Skeletal muscle tissue (tissue), 4 donors: ENCODE measurements around the gene SMIM12. TPM values are rescaled to one million over a fixed set of nuclear protein-coding genes. Genes with fewer than 3 reads are reported as not detected.
"Not testable (repeated sequence)": the region's sequence is repeated elsewhere in the genome, so short reads cannot be mapped to it uniquely, and the experiment has no call there.

Experiments
- H3K27ac ChIP-seq: one replicate; pipeline ENCODE4 v1.7.0; 2013; ENCODE audit warnings: mild to moderate bottlenecking, low read depth, low read length, inconsistent platforms
- H3K27me3 ChIP-seq, 3 donors: one replicate each; pipeline ENCODE4 v1.7.0; 2013; ENCODE audit warnings: low read length in 3 of 3; ENCODE audit not compliant: control insufficient read depth in 3 of 3, insufficient read depth in 3 of 3
- H3K36me3 ChIP-seq, 3 donors: one replicate each; pipeline ENCODE4 v1.7.0; 2013; ENCODE audit warnings: low read length in 3 of 3; ENCODE audit not compliant: control insufficient read depth in 3 of 3, insufficient read depth in 3 of 3
- H3K4me1 ChIP-seq, 3 donors: one replicate each; pipeline ENCODE4 v1.7.0; 2013; ENCODE audit warnings: low read length in 3 of 3, mild to moderate bottlenecking in 3 of 3; ENCODE audit not compliant: control insufficient read depth in 3 of 3, insufficient read depth in 3 of 3
- H3K4me3 ChIP-seq, 3 donors: one replicate each; pipeline ENCODE4 v1.7.0; 2013; ENCODE audit warnings: low read length in 3 of 3
- H3K9ac ChIP-seq, 3 donors: one replicate each; pipeline ENCODE4 v1.7.0; 2013; ENCODE audit warnings: low read length in 3 of 3, mild to moderate bottlenecking in 3 of 3, moderate library complexity in 2 of 3, low read depth in 1 of 3
- H3K9me3 ChIP-seq, 3 donors: one replicate each; pipeline ENCODE4 v1.7.0; 2013; ENCODE audit warnings: low read length in 3 of 3; ENCODE audit not compliant: control insufficient read depth in 3 of 3
- total RNA-seq: library from RNA; depleted of rRNA; stranded (reverse); fragments of >200 nt; gene quantifications from one replicate; pipeline ENCODE4 v1.2.3, GENCODE V29; 2014
- donor health status: Osteomylitis.

SMIM12 gene
- total RNA-seq, 1 donor from 2014 or later, result 8.9 TPM

- Histone ChIP-seq H3K9me3 (no peaks in the 10 kb centered on the region), H3K4me1 (no peaks in the 10 kb centered on the region), H3K27ac (no peak overlapping the region), H3K27me3 (no peaks in the 10 kb centered on the region), H3K9ac (no peak overlapping the region), H3K36me3 (no peaks in the 10 kb centered on the region), H3K4me3 (no peak overlapping the region)
Measured at GRCh38 chr1:34816332-34816731, 43.2 kb downstream of the SMIM12 start.

- not testable (repeated sequence) for H3K27ac ChIP-seq, H3K27me3 ChIP-seq, H3K4me3 ChIP-seq, H3K36me3 ChIP-seq, H3K9me3 ChIP-seq, H3K4me1 ChIP-seq, H3K9ac ChIP-seq
Measured at GRCh38 chr1:34810781-34811180, 48.8 kb downstream of the SMIM12 start.

- Histone ChIP-seq H3K9ac (no peak overlapping the region), H3K4me1 (peaks cover 0 to 3% (median 0%) of the 10 kb centered on the region in 3 donors), H3K27ac (no peak overlapping the region), H3K36me3 (no peaks in the 10 kb centered on the region), H3K27me3 (no peaks in the 10 kb centered on the region), H3K4me3 (no peak overlapping the region), H3K9me3 (no peaks in the 10 kb centered on the region)
Measured at GRCh38 chr1:34808051-34808810, 51.3 kb downstream of the SMIM12 start.

- H3K4me1 ChIP-seq, result peaks cover 0 to 3% (median 0%) of the 10 kb centered on the region in 3 donors
- no peaks in the 10 kb centered on the region for H3K36me3 ChIP-seq
- H3K27ac ChIP-seq, result no peak overlapping the region
- H3K27me3 ChIP-seq, result no peaks in the 10 kb centered on the region
- H3K9ac ChIP-seq, result no peak overlapping the region
- H3K4me3 ChIP-seq, result no peak overlapping the region
- H3K9me3 ChIP-seq, result no peaks in the 10 kb centered on the region
Measured at GRCh38 chr1:34806396-34806795, 53.2 kb downstream of the SMIM12 start.

GRCh38 chr1:34803770-34804169, 55.8 kb downstream of the SMIM12 start:
- H3K27me3 ChIP-seq, result no peaks in the 10 kb centered on the region
- peaks cover 0 to 3% (median 0%) of the 10 kb centered on the region in 3 donors for H3K4me1 ChIP-seq
- H3K36me3 ChIP-seq, result no peaks in the 10 kb centered on the region
- no peak overlapping the region for H3K9ac ChIP-seq
- H3K4me3 ChIP-seq, result no peak overlapping the region
- no peaks in the 10 kb centered on the region for H3K9me3 ChIP-seq
- no peak overlapping the region for H3K27ac ChIP-seq

Other genes starting within 250 kb of the SMIM12 start
- gene GJB5, start 104.7 kb downstream of the SMIM12 start, total RNA-seq, result not detected
- not detected for gene GJB4, start 100.0 kb downstream of the SMIM12 start, total RNA-seq
- gene GJB3, start 78.5 kb downstream of the SMIM12 start, total RNA-seq, result not detected
- gene GJA4, start 66.8 kb downstream of the SMIM12 start, total RNA-seq, result 21.4 TPM
- gene DLGAP3, start 69.9 kb upstream of the SMIM12 start, total RNA-seq, result not detected
- 23.0 TPM for gene TMEM35B, start 125.6 kb upstream of the SMIM12 start, total RNA-seq
- gene ZMYM6, start 172.2 kb upstream of the SMIM12 start, total RNA-seq, result 15.1 TPM
- gene ZMYM1, start 219.6 kb upstream of the SMIM12 start, total RNA-seq, result 11.5 TPM